HG03097 (cell line): ENCODE results near the gene ANXA2R.
"Not testable (repeated sequence)": the region's sequence is repeated elsewhere in the genome, so short reads cannot be mapped to it uniquely, and the experiment has no call there.

ENCODE experiments used
- ATAC-seq: cut with Tn5 transposase; IDR thresholded peaks from one replicate; pipeline ENCODE4 v1.9.1; 2021; ENCODE audit not compliant: unreplicated experiment, low FRiP score

The ANXA2R gene

GRCh38 chr5:43036856-43037635 is 3.1 kb downstream of the ANXA2R start:
- ATAC-seq = no peak

GRCh38 chr5:43036409-43036808 is 3.7 kb downstream of the ANXA2R start:
- ATAC-seq = no peak

GRCh38 chr5:43034591-43034968 is 5.5 kb downstream of the ANXA2R start:
- no peak for ATAC-seq

- no peak for ATAC-seq
Measured at GRCh38 chr5:43033841-43034590, 6.1 kb downstream of the ANXA2R start.

- ATAC-seq = no peak
Measured at GRCh38 chr5:43027054-43027785, 12.9 kb downstream of the ANXA2R start.

GRCh38 chr5:43025184-43025950 is 14.8 kb downstream of the ANXA2R start:
- ATAC-seq = not testable (repeated sequence)

GRCh38 chr5:43024217-43024616 is 15.9 kb downstream of the ANXA2R start:
- ATAC-seq = no peak

- no peak for ATAC-seq
Measured at GRCh38 chr5:43021151-43021550, 19.0 kb downstream of the ANXA2R start.

GRCh38 chr5:43020399-43020746 is 19.7 kb downstream of the ANXA2R start:
- ATAC-seq = peak; percentile 17

GRCh38 chr5:43019614-43020398 is 20.3 kb downstream of the ANXA2R start:
- ATAC-seq = peak; percentile 68

- no peak for ATAC-seq
Measured at GRCh38 chr5:43019291-43019613, 20.9 kb downstream of the ANXA2R start.

GRCh38 chr5:43017428-43017815 is 22.7 kb downstream of the ANXA2R start:
- ATAC-seq = peak; percentile 18

GRCh38 chr5:43016217-43016779 is 23.8 kb downstream of the ANXA2R start:
- ATAC-seq = no peak

- ATAC-seq = no peak
Measured at GRCh38 chr5:43014522-43014921, 25.6 kb downstream of the ANXA2R start.

GRCh38 chr5:43010935-43011315 is 29.2 kb downstream of the ANXA2R start:
- ATAC-seq = no peak

GRCh38 chr5:43008363-43009153 is 31.6 kb downstream of the ANXA2R start:
- ATAC-seq = peak; percentile 44

GRCh38 chr5:43007911-43008362 is 32.2 kb downstream of the ANXA2R start:
- peak; percentile 50 for ATAC-seq

- peak; percentile 23 for ATAC-seq
Measured at GRCh38 chr5:43007246-43007910, 32.7 kb downstream of the ANXA2R start.
